NCI-H187 (cell line): ENCODE results near the gene PSMB1.
"Not testable (repeated sequence)": the region's sequence is repeated elsewhere in the genome, so short reads cannot be mapped to it uniquely, and the experiment has no call there.

Source experiments
- DNase-seq, 2 experiments: peaks; one replicate each; lab custom pipeline; 2025; lab: John Stamatoyannopoulos, UW

PSMB1 gene

DNA sequence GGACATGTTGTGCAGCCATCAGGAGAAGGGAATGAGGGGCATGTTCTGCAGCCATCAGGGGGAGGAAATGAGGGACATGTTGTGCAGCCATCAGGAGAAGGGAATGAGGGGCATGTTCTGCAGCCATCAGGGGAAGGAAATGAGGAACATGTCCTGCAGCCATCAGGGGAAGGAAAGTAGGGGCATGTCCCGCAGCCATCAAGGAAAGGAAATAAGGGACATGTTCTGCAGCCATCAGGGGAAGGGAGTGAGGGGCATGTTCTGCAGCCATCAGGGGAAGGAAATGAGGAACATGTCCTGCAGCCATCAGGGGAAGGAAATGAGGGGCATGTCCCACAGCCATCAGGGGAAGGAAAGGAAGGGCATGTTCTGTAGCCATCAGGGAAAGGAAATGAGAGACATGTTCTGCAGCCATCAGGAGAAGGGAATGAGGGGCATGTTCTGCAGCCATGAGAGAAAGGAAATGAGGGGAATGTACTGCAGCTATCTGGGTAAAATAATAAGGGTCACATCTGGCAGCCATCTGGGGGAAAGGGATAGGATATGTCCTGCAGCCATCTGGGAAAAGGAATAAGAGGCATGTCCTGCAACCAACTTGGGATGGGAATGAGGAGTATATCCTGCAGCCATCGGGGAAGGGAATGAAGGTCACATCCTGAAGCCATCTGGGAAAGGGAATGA is 50.2 kb downstream of the PSMB1 start:
- not testable (repeated sequence) for DNase-seq

DNA sequence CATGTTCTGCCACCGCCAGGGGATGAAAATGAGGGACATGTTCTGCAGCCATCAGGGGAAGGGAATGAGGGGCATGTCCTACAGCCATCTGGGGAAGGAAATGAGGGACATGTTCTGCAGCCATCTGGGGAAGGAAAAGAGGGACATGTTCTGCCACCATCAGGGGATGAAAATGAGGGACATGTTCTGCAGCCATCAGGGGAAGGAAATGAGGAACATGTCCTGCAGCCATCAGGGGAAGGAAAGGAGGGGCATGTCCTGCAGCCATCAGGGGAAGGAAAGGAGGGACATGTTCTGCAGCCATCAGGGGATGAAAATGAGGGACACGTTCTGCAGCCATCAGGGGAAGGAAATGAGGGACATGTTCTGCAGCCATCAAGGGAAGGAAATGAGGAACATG is 50.8 kb downstream of the PSMB1 start:
- not testable (repeated sequence) for DNase-seq

DNA sequence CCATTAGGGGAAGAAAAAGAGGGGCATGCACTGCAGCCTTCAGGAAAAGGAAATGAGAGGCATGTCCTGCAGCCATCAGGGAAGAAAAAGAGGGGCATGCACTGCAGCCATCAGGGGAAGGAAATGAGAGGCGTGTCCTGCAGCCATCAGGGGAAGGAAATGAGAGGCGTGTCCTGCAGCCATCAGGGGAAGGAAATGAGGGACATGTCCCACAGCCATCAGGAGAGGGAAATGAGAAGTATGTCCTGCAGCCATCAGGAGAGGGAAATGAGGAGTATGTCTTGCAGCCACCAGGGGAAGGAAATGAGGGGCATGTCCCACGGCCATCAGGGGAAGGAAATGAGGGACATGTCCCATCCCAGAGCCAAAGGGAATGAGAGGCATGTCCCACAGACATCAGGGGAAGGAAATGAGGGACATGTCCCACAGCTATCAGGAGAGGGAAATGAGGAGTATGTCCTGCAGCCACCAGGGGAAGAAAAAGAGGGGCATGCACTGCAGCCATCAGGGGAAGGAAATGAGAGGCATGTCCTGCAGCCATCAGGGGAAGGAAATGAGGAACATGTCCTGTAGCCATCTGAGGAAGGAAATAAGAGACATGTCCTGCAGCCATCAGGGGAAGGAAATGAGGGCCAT is 52.0 kb downstream of the PSMB1 start:
- no peak for DNase-seq

DNA sequence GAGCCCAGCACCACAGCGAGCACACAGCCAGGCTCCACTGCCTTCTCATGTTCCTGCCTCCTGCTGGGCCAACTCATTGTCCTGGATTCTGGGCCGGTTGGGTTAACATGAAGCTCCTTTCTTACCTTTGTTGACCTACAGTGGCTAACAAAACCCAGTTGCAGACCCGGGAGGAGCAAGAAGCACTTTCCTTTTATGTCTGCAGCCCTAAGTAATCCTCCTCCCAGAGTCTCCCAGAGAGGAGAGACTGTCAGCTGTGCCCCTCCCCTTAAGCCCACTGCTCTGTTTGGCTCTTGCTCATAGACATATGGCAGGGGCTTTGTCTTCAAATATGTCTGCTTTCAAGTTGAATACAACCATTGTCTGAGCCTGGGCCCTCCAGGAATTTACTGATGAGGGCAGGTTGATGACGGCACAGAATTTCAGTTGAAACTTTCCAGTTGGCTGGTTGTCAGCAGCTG is 55.2 kb downstream of the PSMB1 start:
- peak; percentile 38 to 40 for DNase-seq

DNA sequence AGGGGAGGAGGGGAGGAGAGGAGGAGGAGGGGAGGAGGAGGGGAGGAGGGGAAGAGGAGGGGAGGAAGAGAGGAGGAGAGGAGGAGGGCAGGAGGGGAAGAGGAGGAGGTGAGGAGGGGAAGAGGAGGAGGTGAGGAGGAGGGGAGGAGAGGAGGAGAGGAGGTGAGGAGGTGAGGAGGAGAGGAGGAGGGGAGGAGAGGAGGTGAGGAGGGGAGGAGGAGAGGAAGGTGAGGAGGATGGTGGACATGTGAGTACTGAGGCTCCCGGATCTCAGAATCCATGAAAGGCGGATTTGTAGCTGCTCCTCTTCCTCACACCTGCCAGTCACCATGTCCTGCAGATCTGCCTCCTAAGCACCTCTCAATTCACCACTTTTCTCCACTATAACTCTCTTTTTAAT is 59.8 kb downstream of the PSMB1 start:
- no peak for DNase-seq

DNA sequence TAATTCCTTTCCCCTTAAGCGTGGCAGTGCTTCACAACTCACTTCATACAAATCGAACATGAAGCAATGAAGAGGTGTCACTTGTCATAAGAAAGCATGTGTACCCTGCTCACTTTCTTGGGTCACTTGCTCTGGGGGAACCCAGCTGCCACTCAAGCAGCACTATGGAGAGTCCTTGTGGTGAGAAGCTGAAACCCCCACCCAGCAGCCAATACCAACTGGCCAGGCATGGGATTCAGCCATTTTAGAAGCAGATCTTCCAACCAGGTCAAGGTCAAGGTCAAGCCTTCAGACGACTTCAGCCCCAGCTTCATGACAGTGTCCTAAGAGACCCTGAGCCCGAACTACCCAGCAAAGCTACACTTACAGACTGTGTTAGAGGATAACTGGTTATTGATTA is 62.8 kb downstream of the PSMB1 start:
- no peak for DNase-seq

DNA sequence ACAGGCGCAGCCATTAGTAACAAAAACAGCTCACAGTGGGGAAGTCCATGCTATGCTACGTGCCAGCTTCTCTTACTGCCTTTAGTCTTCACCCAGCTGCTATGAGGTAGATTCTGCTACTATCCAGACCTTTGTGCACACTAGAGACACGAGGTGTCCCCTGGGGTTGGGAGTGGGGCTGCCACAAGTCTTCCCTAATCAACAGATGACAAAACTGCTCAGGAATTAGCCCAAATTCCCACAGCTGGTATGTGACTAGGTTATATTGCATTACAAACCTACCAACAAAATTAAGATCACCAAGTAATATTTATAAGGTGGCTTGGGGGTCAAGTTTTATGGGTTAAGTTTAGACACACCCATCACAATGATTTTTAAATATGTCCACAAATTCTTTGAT is 63.3 kb downstream of the PSMB1 start:
- no peak for DNase-seq

DNA sequence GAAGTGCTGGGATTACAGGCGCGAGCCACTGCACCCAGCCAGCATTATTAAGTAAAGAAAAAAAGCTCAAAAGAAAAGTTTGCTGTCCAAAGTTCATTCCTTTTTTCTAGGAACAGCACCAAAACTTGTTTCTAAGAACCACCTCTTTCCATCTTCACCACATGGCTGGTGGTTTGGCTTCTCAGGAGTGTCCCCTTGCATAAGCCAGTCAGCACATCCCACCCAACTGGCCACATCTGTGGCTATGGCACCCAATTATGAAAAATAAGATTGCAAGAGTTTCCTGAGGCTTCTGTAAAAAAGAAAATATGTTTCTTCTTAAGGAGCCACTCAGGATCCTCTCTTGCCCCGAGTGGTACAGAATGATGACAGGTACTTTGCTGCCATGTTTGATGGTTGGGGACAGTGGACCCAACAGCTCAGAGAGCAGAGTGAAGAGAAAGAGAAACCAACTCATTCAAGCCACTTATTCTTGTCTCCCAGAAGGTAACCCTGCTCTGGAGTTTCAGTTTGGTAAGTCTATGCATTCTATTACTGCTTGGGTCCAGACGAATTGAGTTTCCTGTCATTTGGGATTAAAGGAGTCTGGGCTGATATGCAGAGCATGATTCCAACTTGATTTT is 65.3 kb downstream of the PSMB1 start:
- DNase-seq: no peak

DNA sequence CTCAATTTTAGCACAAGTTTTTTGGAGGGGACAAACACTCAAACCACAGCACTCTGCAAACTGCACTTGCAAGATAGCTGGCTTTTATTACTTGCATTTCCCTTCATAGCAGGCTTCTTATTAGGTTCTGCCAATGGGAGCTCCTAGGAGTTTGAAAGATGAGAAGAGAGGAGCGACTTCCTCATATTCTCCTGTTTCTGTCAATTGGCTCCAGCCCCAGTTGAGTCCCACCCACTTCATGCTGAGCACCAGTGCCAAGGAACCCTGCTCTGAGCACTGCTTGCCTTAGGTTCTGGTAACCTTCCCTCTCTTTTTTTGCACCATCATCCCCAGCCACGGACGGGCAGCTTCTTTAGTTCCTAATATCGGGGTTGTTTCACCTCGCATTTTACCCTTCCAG is 67.9 kb downstream of the PSMB1 start:
- DNase-seq: no peak
